Duodenal mucosa (tissue), 2 donors: ENCODE results near the gene CLCNKA.

Source experiments
- H3K27ac ChIP-seq: one replicate; pipeline ENCODE4 v1.7.0; 2013; ENCODE audit warnings: low read depth, low read length
- H3K27me3 ChIP-seq, 2 donors: one replicate each; pipeline ENCODE4 v1.7.0; 2013; ENCODE audit warnings: low read length in 2 of 2, control low read depth in 1 of 2; ENCODE audit not compliant: insufficient read depth in 2 of 2, control insufficient read depth in 1 of 2
- H3K36me3 ChIP-seq, 2 donors: one replicate each; pipeline ENCODE4 v1.7.0; 2013; ENCODE audit warnings: low read length in 2 of 2, control low read depth in 1 of 2; ENCODE audit not compliant: insufficient read depth in 2 of 2, control insufficient read depth in 1 of 2
- H3K4me1 ChIP-seq, 2 donors: one replicate each; pipeline ENCODE4 v1.7.0; 2013; ENCODE audit warnings: low read length in 2 of 2, control low read depth in 1 of 2; ENCODE audit not compliant: insufficient read depth in 2 of 2, control insufficient read depth in 1 of 2
- H3K4me3 ChIP-seq, 2 donors: one replicate each; pipeline ENCODE4 v1.7.0; 2013; ENCODE audit warnings: low read length in 2 of 2, low read depth in 1 of 2
- H3K9ac ChIP-seq, 2 donors: one replicate each; pipeline ENCODE4 v1.7.0; 2013; ENCODE audit warnings: low read length in 2 of 2, low read depth in 1 of 2
- H3K9me3 ChIP-seq, 2 donors: one replicate each; pipeline ENCODE4 v1.7.0; 2013; ENCODE audit warnings: low read length in 2 of 2, control low read depth in 1 of 2; ENCODE audit not compliant: control insufficient read depth in 1 of 2

Gene CLCNKA

DNA sequence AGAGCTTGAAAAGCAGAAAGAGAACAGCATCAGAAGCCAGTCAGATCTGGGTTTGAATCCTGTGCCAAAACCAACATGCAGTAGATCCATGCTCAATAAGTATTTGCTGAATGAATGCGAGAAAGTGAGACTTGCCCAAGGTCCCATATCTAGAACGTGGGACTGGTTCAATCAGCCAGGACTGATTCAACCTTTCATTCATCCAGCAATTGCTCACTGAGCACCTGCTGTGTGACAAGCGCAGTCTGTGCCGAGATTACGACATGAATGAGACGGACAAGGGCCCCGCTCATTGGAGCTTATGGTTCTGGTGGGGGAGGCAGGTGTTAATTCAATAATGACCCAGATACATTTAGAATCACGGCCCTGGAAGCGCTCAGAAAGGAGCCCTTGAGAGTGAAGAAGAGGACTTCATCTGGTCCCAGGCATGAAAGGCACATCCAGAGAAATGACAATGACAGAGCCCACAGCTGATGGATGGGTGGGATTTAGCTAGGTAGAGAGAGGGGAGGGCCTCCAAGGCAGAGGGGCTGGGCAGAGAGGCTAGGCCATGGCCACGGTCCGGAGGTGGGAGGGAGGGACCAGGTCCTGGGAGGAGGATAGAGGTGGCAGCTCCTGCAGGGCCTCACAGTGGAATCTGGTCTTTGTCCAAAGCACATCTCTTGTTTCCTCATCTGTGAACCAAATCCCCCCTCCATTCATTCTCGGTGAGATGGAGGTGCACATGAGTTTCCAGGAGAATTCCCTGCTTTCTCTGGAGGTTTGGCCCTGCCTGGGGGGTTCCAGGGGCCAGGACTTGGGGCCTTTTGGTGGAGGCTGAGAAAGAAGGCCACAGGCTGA is 55.8 kb downstream of the CLCNKA start:
- no peak overlapping the region for H3K4me3 ChIP-seq
- H3K9me3 ChIP-seq, result no peaks in the 10 kb centered on the region
- peaks cover 5 to 11% of the 10 kb centered on the region in 2 donors for H3K4me1 ChIP-seq
- peaks cover 0 to 3% of the 10 kb centered on the region in 2 donors for H3K27me3 ChIP-seq
- no peak overlapping the region for H3K27ac ChIP-seq
- H3K36me3 ChIP-seq, result no peaks in the 10 kb centered on the region
- H3K9ac ChIP-seq, result no peak overlapping the region

DNA sequence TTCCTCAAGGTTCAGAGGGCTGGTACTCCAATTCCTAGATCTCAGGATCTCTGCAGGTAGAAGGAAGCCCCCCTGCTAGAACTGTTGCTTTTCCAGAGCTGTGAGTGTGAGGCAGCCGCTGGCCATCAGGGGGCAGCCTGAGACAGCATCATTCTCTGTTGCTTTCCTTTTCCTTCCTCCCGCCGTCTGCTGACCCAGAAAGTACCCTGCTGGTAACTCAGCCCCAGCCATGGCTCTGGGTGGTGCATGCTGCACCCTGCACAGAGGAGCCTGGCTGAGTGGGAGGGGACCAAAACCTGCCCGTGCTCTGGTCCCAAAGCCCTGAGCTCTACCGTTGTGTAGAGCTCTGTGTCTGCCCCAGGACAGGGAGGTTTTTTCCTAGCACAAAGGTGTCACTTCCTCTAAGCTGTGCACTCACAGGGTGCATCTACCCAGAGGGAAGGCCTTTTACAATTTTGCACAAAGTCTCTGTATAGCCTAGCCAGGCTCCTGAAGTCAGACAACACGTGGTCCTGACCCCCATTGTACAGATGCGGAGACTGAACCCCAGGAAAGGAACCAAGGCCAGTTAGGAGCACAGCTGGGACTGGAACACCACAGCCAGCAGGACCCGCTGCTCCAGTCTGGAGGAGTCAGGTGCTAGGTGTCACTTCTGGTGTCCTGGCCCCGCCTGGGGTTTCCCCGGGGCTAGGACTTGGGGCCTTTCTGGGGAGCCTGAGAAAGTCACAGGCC is 57.3 kb downstream of the CLCNKA start:
- H3K9me3 ChIP-seq, result no peaks in the 10 kb centered on the region
- H3K4me1 ChIP-seq, result peaks cover 12 to 16% of the 10 kb centered on the region in 2 donors
- no peaks in the 10 kb centered on the region for H3K27me3 ChIP-seq
- peak overlapping the region; percentile 1 to 54 for H3K4me3 ChIP-seq
- H3K9ac ChIP-seq, result no peak overlapping the region
- no peak overlapping the region for H3K27ac ChIP-seq
- H3K36me3 ChIP-seq, result no peaks in the 10 kb centered on the region

DNA sequence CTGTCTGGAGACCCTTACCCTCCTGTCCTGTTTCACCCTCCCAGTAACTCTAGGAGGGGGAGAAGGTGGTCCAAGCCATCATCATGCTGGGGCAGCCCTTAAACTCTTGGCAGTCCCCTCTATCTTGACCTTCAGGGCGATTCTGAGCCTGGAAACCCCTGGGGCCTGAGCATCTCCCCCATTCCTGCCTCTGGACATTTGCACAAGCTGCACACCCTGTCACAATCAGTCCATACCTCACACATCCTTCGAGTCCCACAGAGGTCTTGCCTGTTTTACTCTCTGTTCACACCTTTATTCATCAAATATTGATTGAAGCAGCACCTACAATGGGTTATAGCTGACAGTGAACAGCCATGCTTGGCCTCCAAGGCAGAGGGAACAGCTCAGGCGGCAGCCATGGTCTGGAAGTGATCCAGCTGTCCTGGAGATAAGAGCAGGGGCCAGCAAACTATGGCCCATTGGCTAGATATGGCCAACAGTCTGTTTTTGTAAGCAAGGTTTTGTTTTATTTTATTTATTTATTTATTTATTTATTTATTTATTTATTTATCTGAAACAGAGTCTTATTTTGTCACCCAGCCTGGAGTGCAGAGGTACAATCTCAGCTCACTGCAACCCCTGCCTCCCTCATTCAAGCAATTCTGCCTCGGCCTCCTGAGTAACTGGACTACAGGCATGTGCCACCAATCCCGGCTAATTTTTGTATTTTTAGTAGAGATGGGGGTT is 58.8 kb downstream of the CLCNKA start:
- H3K9me3 ChIP-seq, result no peaks in the 10 kb centered on the region
- no peaks in the 10 kb centered on the region for H3K27me3 ChIP-seq
- H3K36me3 ChIP-seq, result no peaks in the 10 kb centered on the region
- H3K4me1 ChIP-seq, result peaks cover 12 to 13% of the 10 kb centered on the region in 2 donors
- no peak overlapping the region for H3K4me3 ChIP-seq
- H3K27ac ChIP-seq, result no peak overlapping the region
- H3K9ac ChIP-seq, result no peak overlapping the region

DNA sequence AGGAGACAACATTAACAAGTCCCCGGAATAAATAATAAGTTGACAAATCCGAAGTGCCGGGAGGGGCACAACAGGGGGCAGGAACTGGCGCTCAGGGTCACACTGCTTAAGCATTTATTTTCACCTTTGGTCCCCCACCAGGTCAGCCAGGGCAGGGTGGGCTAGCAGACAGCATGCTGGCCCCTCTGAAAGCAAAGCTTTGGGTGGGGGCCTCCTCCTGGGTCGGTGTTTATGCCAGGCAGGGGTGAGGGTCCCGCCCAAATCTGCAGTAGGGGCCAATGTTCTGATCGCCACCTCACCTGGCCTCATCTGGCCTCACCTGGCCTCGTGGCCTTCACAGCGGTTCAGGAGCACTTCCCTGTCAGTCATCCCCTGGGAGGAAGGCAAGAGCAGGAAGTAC is 59.8 kb downstream of the CLCNKA start:
- Histone ChIP-seq H3K4me3 (no peak overlapping the region), H3K4me1 (peaks cover 12 to 13% of the 10 kb centered on the region in 2 donors), H3K36me3 (no peaks in the 10 kb centered on the region), H3K27ac (no peak overlapping the region), H3K9me3 (no peaks in the 10 kb centered on the region), H3K9ac (no peak overlapping the region), H3K27me3 (no peaks in the 10 kb centered on the region)

DNA sequence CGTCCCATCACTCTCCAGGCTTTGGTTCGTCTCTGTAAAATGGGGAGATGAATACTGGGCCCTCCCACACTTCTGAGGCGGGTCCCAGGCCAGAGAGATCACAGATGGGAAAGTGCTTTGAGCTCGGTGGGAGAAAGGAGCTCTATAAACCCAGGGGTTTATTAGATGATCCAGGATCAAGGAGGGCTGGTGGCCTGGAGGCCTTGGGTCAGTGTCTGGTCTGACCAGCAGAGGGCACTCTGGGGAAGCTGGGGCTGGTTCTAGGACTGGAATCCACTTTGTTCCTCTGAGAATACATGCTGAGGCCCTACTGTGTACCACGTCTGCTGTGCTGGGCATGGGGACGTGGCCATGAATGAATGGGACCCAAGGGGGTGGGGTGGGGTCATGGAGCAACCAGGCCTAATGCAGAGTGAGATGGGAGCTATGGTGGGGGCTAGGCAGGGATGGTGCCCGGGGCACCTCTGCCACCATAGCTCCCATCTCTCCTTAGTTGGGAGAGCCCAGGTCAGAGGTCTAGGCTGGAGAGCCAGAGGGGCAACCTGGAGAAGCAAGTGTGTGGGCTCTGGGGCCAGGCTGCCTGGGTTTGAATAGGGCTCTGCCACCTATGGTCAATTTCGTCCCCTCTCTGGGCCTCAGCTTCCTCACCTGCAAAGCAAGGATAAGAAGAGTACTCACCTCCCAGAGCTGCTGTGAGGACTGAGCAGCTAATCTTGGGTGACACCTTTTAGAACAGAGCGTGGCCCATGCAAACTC is 60.6 kb downstream of the CLCNKA start:
- Histone ChIP-seq H3K4me1 (peaks cover 12 to 13% of the 10 kb centered on the region in 2 donors), H3K9ac (no peak overlapping the region), H3K27me3 (no peaks in the 10 kb centered on the region), H3K9me3 (no peaks in the 10 kb centered on the region), H3K36me3 (no peaks in the 10 kb centered on the region), H3K27ac (no peak overlapping the region), H3K4me3 (no peak overlapping the region)

DNA sequence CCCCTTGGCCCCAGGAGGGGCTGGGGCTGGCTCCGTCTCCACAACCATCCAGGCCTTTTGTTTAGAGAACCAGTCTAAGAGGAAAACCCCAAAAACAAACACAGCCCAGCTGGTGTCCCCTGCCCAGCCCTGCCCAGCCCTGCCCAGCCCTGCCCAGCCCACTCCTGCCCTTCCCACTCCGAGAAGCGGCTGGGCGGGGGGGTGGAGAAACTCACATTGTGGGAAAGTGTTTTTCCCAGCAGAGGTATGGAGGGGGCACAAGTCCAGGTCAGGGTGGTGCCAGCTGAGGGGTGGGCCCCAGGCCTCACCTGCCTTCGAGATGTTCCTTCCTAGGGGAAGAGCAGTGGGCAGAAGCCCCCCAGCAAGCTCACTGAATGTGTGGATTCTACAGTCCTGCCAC is 61.6 kb downstream of the CLCNKA start:
- no peaks in the 10 kb centered on the region for H3K27me3 ChIP-seq
- no peaks in the 10 kb centered on the region for H3K9me3 ChIP-seq
- no peak overlapping the region for H3K4me3 ChIP-seq
- no peak overlapping the region for H3K27ac ChIP-seq
- no peaks in the 10 kb centered on the region for H3K36me3 ChIP-seq
- no peak overlapping the region for H3K9ac ChIP-seq
- peaks cover 12 to 13% of the 10 kb centered on the region in 2 donors for H3K4me1 ChIP-seq
